GM19023 (cell line): Measurements from ENCODE around the gene POLR2L.

Source experiments
- ATAC-seq: cut with Tn5 transposase; IDR thresholded peaks from one replicate; pipeline ENCODE4 v1.9.1; 2021; ENCODE audit warnings: mild to moderate bottlenecking, moderate library complexity; ENCODE audit not compliant: unreplicated experiment

POLR2L gene

GRCh38 chr11:869399-870126, 27.2 kb upstream of the POLR2L start:
- ATAC-seq, result no peak

- no peak for ATAC-seq
These were observed 26.5 kb upstream of the POLR2L start for GRCh38 chr11:868802-869201.

- no peak for ATAC-seq
These were observed 26.1 kb upstream of the POLR2L start for GRCh38 chr11:868394-868793.

- no peak for ATAC-seq
These were observed 25.6 kb upstream of the POLR2L start for GRCh38 chr11:867856-868358.

- ATAC-seq, result no peak
These were observed 24.2 kb upstream of the POLR2L start for GRCh38 chr11:866481-866880.

- no peak for ATAC-seq
These were observed 23.4 kb upstream of the POLR2L start for GRCh38 chr11:865462-866430.

GRCh38 chr11:864898-865297, 22.6 kb upstream of the POLR2L start:
- no peak for ATAC-seq

GRCh38 chr11:863910-864827, 21.8 kb upstream of the POLR2L start:
- ATAC-seq, result no peak

GRCh38 chr11:863023-863909, 20.9 kb upstream of the POLR2L start:
- no peak for ATAC-seq

- ATAC-seq, result no peak
These were observed 20.3 kb upstream of the POLR2L start for GRCh38 chr11:862696-863022.

GRCh38 chr11:862081-862661, 19.8 kb upstream of the POLR2L start:
- ATAC-seq, result no peak

GRCh38 chr11:861105-861479, 18.8 kb upstream of the POLR2L start:
- ATAC-seq, result no peak

GRCh38 chr11:860234-861104, 18.1 kb upstream of the POLR2L start:
- ATAC-seq, result no peak

- ATAC-seq, result no peak
These were observed 17.2 kb upstream of the POLR2L start for GRCh38 chr11:859394-860131.

GRCh38 chr11:858762-859339, 16.5 kb upstream of the POLR2L start:
- no peak for ATAC-seq

- no peak for ATAC-seq
These were observed 15.9 kb upstream of the POLR2L start for GRCh38 chr11:858053-858761.

GRCh38 chr11:856397-856796, 14.1 kb upstream of the POLR2L start:
- no peak for ATAC-seq
